ENCODE measurements around the gene ITGA11.

The ITGA11 gene

GRCh38 chr15:68354268-68354667 lies 77.7 kb downstream of the ITGA11 start:
- WGBS, result 88% methylated on average over 2 of the region's 2 CpGs

DNA sequence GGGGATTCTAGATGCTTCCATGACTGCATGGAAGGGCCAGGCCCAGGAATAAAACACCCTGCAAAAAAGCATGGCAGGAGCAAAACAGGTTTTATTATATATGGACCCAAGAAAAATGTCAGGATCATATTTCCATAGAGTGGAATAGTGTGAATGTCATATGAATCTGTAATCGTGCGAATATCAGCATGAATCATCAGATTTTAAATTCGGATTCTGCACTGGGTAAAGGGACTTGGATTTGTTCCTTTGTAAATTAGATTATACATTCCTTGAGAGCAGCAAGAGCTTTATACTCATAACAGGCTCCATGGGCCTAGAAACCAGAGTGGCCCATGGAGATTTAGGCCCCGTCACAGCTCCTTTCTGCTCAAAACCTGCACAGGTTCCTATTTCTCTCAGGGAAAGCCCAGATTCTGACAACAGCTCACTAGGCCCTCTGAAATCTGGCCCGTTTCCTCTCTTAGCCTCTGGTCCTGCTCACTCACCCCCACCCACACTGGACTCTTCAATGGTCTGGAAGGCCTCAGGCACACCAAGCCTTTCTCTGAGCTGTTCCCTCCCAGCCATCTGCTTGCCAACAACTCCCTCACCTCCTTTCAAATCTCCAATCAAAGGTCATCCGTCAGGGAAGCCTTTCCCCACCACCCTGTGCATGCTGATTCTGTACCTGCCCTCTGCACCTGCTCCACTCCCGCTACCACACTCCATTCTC lies 78.4 kb downstream of the ITGA11 start:
- no peaks in the 10 kb centered on the region for H3K36me3 ChIP-seq (ENCODE audit: insufficient read depth, low read length)
- peaks cover 12% of the 10 kb centered on the region for H3K9me3 ChIP-seq (ENCODE audit: insufficient read depth, low read depth, low read length)
- H3K4me3 ChIP-seq (ENCODE audit: low read length), result no peak overlapping the region
- WGBS, result 91% methylated on average over 7 of the region's 7 CpGs
- no peak overlapping the region for H3K9ac ChIP-seq (ENCODE audit: low read depth, low read length)
- H3K27ac ChIP-seq (ENCODE audit: low read depth, low read length), result no peak overlapping the region
- no peaks in the 10 kb centered on the region for H3K27me3 ChIP-seq (ENCODE audit: insufficient read depth, low read length)
- no peaks in the 10 kb centered on the region for H3K4me1 ChIP-seq (ENCODE audit: insufficient read depth, low read length)

More at GRCh38 chr15:68354268-68354667, 77.7 kb downstream of the ITGA11 start:
- Histone ChIP-seq H3K27ac (ENCODE audit: low read depth, low read length) (no peak overlapping the region), H3K4me1 (ENCODE audit: insufficient read depth, low read length) (no peaks in the 10 kb centered on the region), H3K36me3 (ENCODE audit: insufficient read depth, low read length) (no peaks in the 10 kb centered on the region), H3K4me3 (ENCODE audit: low read length) (no peak overlapping the region), H3K9ac (ENCODE audit: low read depth, low read length) (no peak overlapping the region), H3K9me3 (ENCODE audit: insufficient read depth, low read depth, low read length) (peaks cover 12% of the 10 kb centered on the region), H3K27me3 (ENCODE audit: insufficient read depth, low read length) (no peaks in the 10 kb centered on the region)

DNA sequence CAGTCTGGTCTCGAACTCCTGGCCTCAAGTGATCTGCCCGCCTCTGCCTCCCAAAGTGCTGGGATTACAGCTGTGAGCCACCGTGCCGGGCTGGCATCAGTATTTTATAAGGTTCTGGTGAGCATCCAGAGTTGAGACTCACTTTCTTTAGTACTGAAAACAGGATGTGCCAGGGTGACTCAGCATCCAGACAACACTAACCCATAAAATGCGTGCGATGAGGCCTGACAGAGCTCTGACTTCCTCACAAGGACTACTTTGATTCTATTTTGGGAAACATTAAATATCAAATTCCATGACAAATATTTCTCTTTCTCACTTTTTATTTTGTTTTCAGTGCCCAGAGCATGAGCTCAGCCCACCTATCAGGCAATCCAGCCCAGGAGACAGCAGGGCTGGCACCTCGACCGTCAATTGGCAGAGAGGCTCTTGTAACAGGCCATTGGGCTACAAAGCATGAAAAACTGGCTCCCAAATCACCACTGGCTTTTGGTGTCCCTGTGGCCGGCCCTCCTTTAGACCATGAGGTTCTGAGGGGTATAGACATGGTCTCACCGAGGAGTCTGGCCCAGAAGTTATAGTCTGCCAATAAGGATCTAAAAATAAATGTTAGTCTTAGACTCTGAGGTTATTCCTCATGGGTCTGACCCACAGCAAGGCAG lies 79.4 kb downstream of the ITGA11 start:
- 92% methylated on average over 10 of the region's 10 CpGs for WGBS
- H3K9ac ChIP-seq (ENCODE audit: low read depth, low read length), result no peak overlapping the region
- no peaks in the 10 kb centered on the region for H3K36me3 ChIP-seq (ENCODE audit: insufficient read depth, low read length)
- no peaks in the 10 kb centered on the region for H3K27me3 ChIP-seq (ENCODE audit: insufficient read depth, low read length)
- no peaks in the 10 kb centered on the region for H3K4me1 ChIP-seq (ENCODE audit: insufficient read depth, low read length)
- H3K27ac ChIP-seq (ENCODE audit: low read depth, low read length), result no peak overlapping the region
- no peak overlapping the region for H3K4me3 ChIP-seq (ENCODE audit: low read length)
- peaks cover 12% of the 10 kb centered on the region for H3K9me3 ChIP-seq (ENCODE audit: insufficient read depth, low read depth, low read length)

- WGBS, result 93% methylated on average over 6 of the region's 6 CpGs
- Histone ChIP-seq H3K4me3 (ENCODE audit: low read length) (no peak overlapping the region), H3K4me1 (ENCODE audit: insufficient read depth, low read length) (no peaks in the 10 kb centered on the region)
These were observed 82.8 kb downstream of the ITGA11 start for GRCh38 chr15:68349151-68349550.

GRCh38 chr15:68348606-68349005 lies 83.4 kb downstream of the ITGA11 start:
- Histone ChIP-seq H3K27me3 (ENCODE audit: insufficient read depth, low read length) (no peaks in the 10 kb centered on the region), H3K27ac (ENCODE audit: low read depth, low read length) (no peak overlapping the region), H3K9ac (ENCODE audit: low read depth, low read length) (no peak overlapping the region), H3K4me1 (ENCODE audit: insufficient read depth, low read length) (no peaks in the 10 kb centered on the region), H3K36me3 (ENCODE audit: insufficient read depth, low read length) (no peaks in the 10 kb centered on the region), H3K4me3 (ENCODE audit: low read length) (no peak overlapping the region), H3K9me3 (ENCODE audit: insufficient read depth, low read depth, low read length) (no peaks in the 10 kb centered on the region)
- WGBS, result 91% methylated on average over 9 of the region's 9 CpGs

More at GRCh38 chr15:68349151-68349550, 82.8 kb downstream of the ITGA11 start:
- Histone ChIP-seq H3K9me3 (ENCODE audit: insufficient read depth, low read depth, low read length) (no peaks in the 10 kb centered on the region), H3K9ac (ENCODE audit: low read depth, low read length) (no peak overlapping the region), H3K36me3 (ENCODE audit: insufficient read depth, low read length) (no peaks in the 10 kb centered on the region), H3K27me3 (ENCODE audit: insufficient read depth, low read length) (no peaks in the 10 kb centered on the region), H3K27ac (ENCODE audit: low read depth, low read length) (no peak overlapping the region)

- Histone ChIP-seq H3K27ac (ENCODE audit: low read depth, low read length) (no peak overlapping the region), H3K9me3 (ENCODE audit: insufficient read depth, low read depth, low read length) (no peaks in the 10 kb centered on the region), H3K4me1 (ENCODE audit: insufficient read depth, low read length) (no peaks in the 10 kb centered on the region), H3K4me3 (ENCODE audit: low read length) (no peak overlapping the region), H3K36me3 (ENCODE audit: insufficient read depth, low read length) (no peaks in the 10 kb centered on the region), H3K9ac (ENCODE audit: low read depth, low read length) (no peak overlapping the region), H3K27me3 (ENCODE audit: insufficient read depth, low read length) (no peaks in the 10 kb centered on the region)
- WGBS, result 94% methylated on average over 6 of the region's 6 CpGs
These were observed 83.9 kb downstream of the ITGA11 start for GRCh38 chr15:68348081-68348480.

GRCh38 chr15:68347392-68347791 lies 84.6 kb downstream of the ITGA11 start:
- no peak overlapping the region for H3K27ac ChIP-seq (ENCODE audit: low read depth, low read length)
- no peaks in the 10 kb centered on the region for H3K9me3 ChIP-seq (ENCODE audit: insufficient read depth, low read depth, low read length)
- 82% methylated on average over 6 of the region's 7 CpGs for WGBS

DNA sequence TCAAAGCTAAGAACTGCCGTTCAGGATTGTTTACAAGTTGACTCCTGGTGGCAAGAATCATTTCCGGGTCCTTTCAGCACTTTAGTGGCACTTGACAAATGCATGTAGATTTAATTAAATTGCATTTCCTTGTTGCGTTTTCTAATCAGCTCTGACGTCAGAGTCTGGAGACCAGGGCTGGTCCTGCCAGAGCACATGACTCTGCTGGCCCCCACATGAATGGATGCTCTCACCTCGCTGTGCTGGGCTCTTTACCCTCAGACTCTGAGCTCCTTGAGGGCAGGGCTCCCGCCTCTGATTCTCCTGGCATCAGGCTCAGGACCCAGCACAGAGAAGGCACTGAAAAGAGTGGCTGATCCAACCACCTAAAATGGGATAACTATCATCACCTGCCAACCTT lies 85.0 kb downstream of the ITGA11 start:
- Histone ChIP-seq H3K36me3 (ENCODE audit: insufficient read depth, low read length) (no peaks in the 10 kb centered on the region), H3K9me3 (ENCODE audit: insufficient read depth, low read depth, low read length) (no peaks in the 10 kb centered on the region), H3K27ac (ENCODE audit: low read depth, low read length) (no peak overlapping the region), H3K4me1 (ENCODE audit: insufficient read depth, low read length) (no peaks in the 10 kb centered on the region), H3K27me3 (ENCODE audit: insufficient read depth, low read length) (no peaks in the 10 kb centered on the region), H3K4me3 (ENCODE audit: low read length) (no peak overlapping the region), H3K9ac (ENCODE audit: low read depth, low read length) (no peak overlapping the region)
- 78% methylated on average over 6 of the region's 6 CpGs for WGBS

More at GRCh38 chr15:68347392-68347791, 84.6 kb downstream of the ITGA11 start:
- H3K4me3 ChIP-seq (ENCODE audit: low read length), result no peak overlapping the region
- H3K9ac ChIP-seq (ENCODE audit: low read depth, low read length), result no peak overlapping the region
- H3K4me1 ChIP-seq (ENCODE audit: insufficient read depth, low read length), result no peaks in the 10 kb centered on the region
- H3K36me3 ChIP-seq (ENCODE audit: insufficient read depth, low read length), result no peaks in the 10 kb centered on the region
- no peaks in the 10 kb centered on the region for H3K27me3 ChIP-seq (ENCODE audit: insufficient read depth, low read length)

DNA sequence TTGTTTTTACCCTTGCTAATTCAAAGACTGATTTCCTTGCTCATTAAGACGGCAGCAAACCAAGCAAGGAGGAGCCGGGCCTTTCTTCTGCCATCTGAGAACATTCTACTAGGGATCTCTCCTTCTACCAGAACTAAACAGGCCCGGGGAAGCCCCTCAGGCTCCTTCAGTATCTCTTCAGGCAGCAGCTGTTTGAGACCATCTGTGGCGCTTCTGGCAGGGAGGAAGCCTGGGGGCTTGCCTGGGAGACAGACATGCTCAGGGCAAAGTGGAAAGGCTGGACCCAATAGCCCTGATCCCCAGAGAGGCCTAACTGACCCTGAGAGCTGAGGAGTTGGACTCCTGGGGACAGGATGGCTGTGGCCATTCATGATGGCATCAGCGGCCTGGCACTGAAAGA lies 86.5 kb downstream of the ITGA11 start:
- no peaks in the 10 kb centered on the region for H3K27me3 ChIP-seq (ENCODE audit: insufficient read depth, low read length)
- H3K27ac ChIP-seq (ENCODE audit: low read depth, low read length), result no peak overlapping the region
- H3K4me1 ChIP-seq (ENCODE audit: insufficient read depth, low read length), result no peaks in the 10 kb centered on the region
- 85% methylated on average over 5 of the region's 5 CpGs for WGBS
- no peak overlapping the region for H3K9ac ChIP-seq (ENCODE audit: low read depth, low read length)
- H3K4me3 ChIP-seq (ENCODE audit: low read length), result no peak overlapping the region
- no peaks in the 10 kb centered on the region for H3K36me3 ChIP-seq (ENCODE audit: insufficient read depth, low read length)
- no peaks in the 10 kb centered on the region for H3K9me3 ChIP-seq (ENCODE audit: insufficient read depth, low read depth, low read length)

- 88% methylated on average over 7 of the region's 7 CpGs for WGBS
- no peaks in the 10 kb centered on the region for H3K27me3 ChIP-seq (ENCODE audit: insufficient read depth, low read length)
- H3K4me1 ChIP-seq (ENCODE audit: insufficient read depth, low read length), result no peaks in the 10 kb centered on the region
- no peak overlapping the region for H3K4me3 ChIP-seq (ENCODE audit: low read length)
- no peak overlapping the region for H3K9ac ChIP-seq (ENCODE audit: low read depth, low read length)
- no peaks in the 10 kb centered on the region for H3K36me3 ChIP-seq (ENCODE audit: insufficient read depth, low read length)
- H3K9me3 ChIP-seq (ENCODE audit: insufficient read depth, low read depth, low read length), result no peaks in the 10 kb centered on the region
- no peak overlapping the region for H3K27ac ChIP-seq (ENCODE audit: low read depth, low read length)
These were observed 87.4 kb downstream of the ITGA11 start for GRCh38 chr15:68344600-68344999.

- 80% methylated on average over 14 of the region's 14 CpGs for WGBS
- H3K27ac ChIP-seq (ENCODE audit: low read depth, low read length), result no peak overlapping the region
- H3K27me3 ChIP-seq (ENCODE audit: insufficient read depth, low read length), result no peaks in the 10 kb centered on the region
- no peak overlapping the region for H3K9ac ChIP-seq (ENCODE audit: low read depth, low read length)
- H3K4me1 ChIP-seq (ENCODE audit: insufficient read depth, low read length), result no peaks in the 10 kb centered on the region
- H3K36me3 ChIP-seq (ENCODE audit: insufficient read depth, low read length), result no peaks in the 10 kb centered on the region
- H3K9me3 ChIP-seq (ENCODE audit: insufficient read depth, low read depth, low read length), result no peaks in the 10 kb centered on the region
- H3K4me3 ChIP-seq (ENCODE audit: low read length), result no peak overlapping the region
These were observed 88.3 kb downstream of the ITGA11 start for GRCh38 chr15:68343579-68344225.
